Measurements from ENCODE around the gene GGT7.

GGT7 gene

GRCh38 chr20:34806255-34806654 is 66.4 kb downstream of the GGT7 start:
- TF ChIP-seq CTCF (conservative IDR thresholded peaks at IDR 0.05; ENCODE audit: low read depth, low read length), result no peak
- H3K4me3 ChIP-seq (ENCODE audit: low read length), result no peak overlapping the region
- no peak for DNase-seq (ENCODE audit: low read depth)

- no peak for TF ChIP-seq CTCF (conservative IDR thresholded peaks at IDR 0.05; ENCODE audit: low read depth, low read length)
Observed at GRCh38 chr20:34798871-34799270, 73.8 kb downstream of the GGT7 start.

GRCh38 chr20:34798328-34798727 is 74.3 kb downstream of the GGT7 start:
- no peak for TF ChIP-seq CTCF (conservative IDR thresholded peaks at IDR 0.05; ENCODE audit: low read depth, low read length)
- no peak for DNase-seq (ENCODE audit: low read depth)

More at GRCh38 chr20:34798871-34799270, 73.8 kb downstream of the GGT7 start:
- DNase-seq (ENCODE audit: low read depth), result no peak
- H3K4me3 ChIP-seq (ENCODE audit: low read length), result no peak overlapping the region

GRCh38 chr20:34797012-34797995 is 75.4 kb downstream of the GGT7 start:
- no peak for DNase-seq (ENCODE audit: low read depth)
- no peak for TF ChIP-seq CTCF (conservative IDR thresholded peaks at IDR 0.05; ENCODE audit: low read depth, low read length)
- H3K4me3 ChIP-seq (ENCODE audit: low read length), result no peak overlapping the region

More at GRCh38 chr20:34798328-34798727, 74.3 kb downstream of the GGT7 start:
- no peak overlapping the region for H3K4me3 ChIP-seq (ENCODE audit: low read length)
